H1 (cell line): Measurements from ENCODE around the gene FAAH. TPM values are rescaled to one million over a fixed set of nuclear protein-coding genes. Genes with fewer than 3 reads are reported as not detected.

Experiments used
- CTCF ChIA-PET: fragments of 300-600 bp; sonication (Branson Sonifier 250); formaldehyde crosslinking; loops from one replicate; lab custom pipeline; 2021; ENCODE audit not compliant: partially characterized antibody; lab: Charles Lee
- POLR2A ChIA-PET: fragments of 300-600 bp; sonication (Branson Sonifier 250); formaldehyde crosslinking; loops from one replicate; lab custom pipeline; 2021; ENCODE audit warnings: inconsistent platforms; ENCODE audit not compliant: partially characterized antibody; lab: Charles Lee
- DNase-seq, 2 experiments: peaks; one replicate each; pipeline versions ENCODE4 v3.0.0 to v3.0.0-alpha.2; 2010 to 2022; ENCODE audit warnings: low spot score in 2 of 2, low read depth in 1 of 2, mixed read lengths in 1 of 2
- FAIRE-seq: peaks from 2 replicates; lab custom pipeline; 2011; peaks lifted over from hg19 to GRCh38; lab: Jason Lieb, UNC
- H2AFZ ChIP-seq: 2 replicates; pipeline ENCODE4 v1.8.1; 2012; ENCODE audit warnings: low read length, inconsistent platforms
- H2AK5ac ChIP-seq: 2 replicates; pipeline ENCODE4 v1.6.1; 2013; ENCODE audit warnings: low read depth, low read length
- H2BK120ac ChIP-seq: replicated peaks from 2 replicates; pipeline ENCODE3; 2013; ENCODE audit warnings: low read depth, low read length, inconsistent platforms
- H2BK12ac ChIP-seq: 2 replicates; pipeline ENCODE4 v1.6.1; 2013; ENCODE audit warnings: low read depth, low read length
- H2BK15ac ChIP-seq: 2 replicates; pipeline ENCODE4 v1.6.1; 2013; ENCODE audit warnings: low read length
- H2BK20ac ChIP-seq: 2 replicates; pipeline ENCODE4 v1.6.1; 2013; ENCODE audit warnings: low read length
- H2BK5ac ChIP-seq: 2 replicates; pipeline ENCODE4 v1.6.1; 2013; ENCODE audit warnings: low read depth, low read length
- H3K14ac ChIP-seq: 2 replicates; pipeline ENCODE4 v1.6.1; 2013; ENCODE audit warnings: inconsistent platforms; ENCODE audit not compliant: insufficient read length
- H3K18ac ChIP-seq: 2 replicates; pipeline ENCODE4 v1.6.1; 2013; ENCODE audit warnings: low read length; ENCODE audit errors: extremely low read depth
- H3K23ac ChIP-seq: 2 replicates; pipeline ENCODE4 v1.6.1; 2013; ENCODE audit warnings: inconsistent platforms; ENCODE audit not compliant: insufficient read length
- H3K23me2 ChIP-seq: 2 replicates; pipeline ENCODE4 v1.6.1; 2013; ENCODE audit warnings: low read depth, low read length
- H3K27ac ChIP-seq: 2 replicates; pipeline ENCODE4 v1.6.1; 2011; ENCODE audit warnings: low read depth, low read length, inconsistent platforms
- H3K27me3 ChIP-seq, 4 experiments: replicated peaks in 1 of 4; 1 replicate in 1 of 4; 2 replicates in 3 of 4; pipeline versions ENCODE4 v1.6.1 to v1.8.1; 2011 to 2013; ENCODE audit warnings: low read length in 3 of 4, mild to moderate bottlenecking in 3 of 4, inconsistent platforms in 2 of 4, mixed read lengths in 2 of 4, moderate library complexity in 1 of 4; ENCODE audit not compliant: control insufficient read depth in 3 of 4, insufficient read depth in 3 of 4; ENCODE audit errors: extremely low read depth in 1 of 4
- H3K36me3 ChIP-seq, 4 experiments: 2 replicates each; pipeline versions ENCODE4 v1.6.1 to v1.8.1; 2011 to 2013; ENCODE audit warnings: mild to moderate bottlenecking in 4 of 4, low read length in 3 of 4, moderate library complexity in 2 of 4, control low read depth in 1 of 4, inconsistent platforms in 1 of 4; ENCODE audit not compliant: insufficient read depth in 4 of 4, control insufficient read depth in 2 of 4
- H3K4ac ChIP-seq: replicated peaks from 2 replicates; pipeline ENCODE3; 2013; ENCODE audit warnings: low read length, low read depth, mixed read lengths, inconsistent platforms; ENCODE audit not compliant: insufficient read length
- H3K4me1 ChIP-seq, 4 experiments: replicated peaks in 1 of 4; 1 replicate in 1 of 4; 2 replicates in 3 of 4; pipeline versions ENCODE4 v1.6.1 to v1.8.1; 2011 to 2013; ENCODE audit warnings: low read length in 3 of 4, inconsistent platforms in 2 of 4, mixed read lengths in 1 of 4; ENCODE audit not compliant: insufficient read depth in 4 of 4, control insufficient read depth in 3 of 4
- H3K4me2 ChIP-seq, 2 experiments: 2 replicates each; pipeline versions ENCODE4 v1.6.1 to v1.8.1; 2011 to 2013; ENCODE audit warnings: low read depth in 2 of 2, low read length in 2 of 2, control low read depth in 1 of 2, inconsistent platforms in 1 of 2, mild to moderate bottlenecking in 1 of 2; ENCODE audit not compliant: insufficient read depth in 1 of 2
- H3K4me3 ChIP-seq, 4 experiments: fragments of 200-600, 300-600 bp in 1 of 4; sonication (generic), shearing (Covaris generic), sonication (Bioruptor Twin) in 1 of 4; 2 replicates each; pipeline versions ENCODE4 v1.5.1 to v1.8.1; 2011 to 2016; ENCODE audit warnings: low read length in 4 of 4, low read depth in 3 of 4, control low read depth in 2 of 4, inconsistent platforms in 2 of 4, mild to moderate bottlenecking in 2 of 4, mixed read lengths in 1 of 4, moderate library complexity in 1 of 4; ENCODE audit not compliant: insufficient read depth in 2 of 4; ENCODE audit errors: extremely low read depth in 1 of 4
- H3K56ac ChIP-seq: replicated peaks from 2 replicates; pipeline ENCODE3; 2013; ENCODE audit warnings: low read depth, mild to moderate bottlenecking, mixed read lengths, low read length, inconsistent platforms; ENCODE audit not compliant: insufficient read length
- H3K79me1 ChIP-seq: 2 replicates; pipeline ENCODE4 v1.6.1; 2013; ENCODE audit warnings: low read depth, low read length, control low read depth
- H3K79me2 ChIP-seq, 2 experiments: 2 replicates each; pipeline versions ENCODE4 v1.6.1 to v1.8.1; 2012 to 2013; ENCODE audit warnings: low read length in 2 of 2, mild to moderate bottlenecking in 2 of 2, inconsistent platforms in 1 of 2; ENCODE audit not compliant: insufficient read depth in 2 of 2, control insufficient read depth in 1 of 2
- H3K9ac ChIP-seq, 4 experiments: replicated peaks in 1 of 4; 1 replicate in 1 of 4; 2 replicates in 3 of 4; pipeline versions ENCODE4 v1.6.1 to v1.8.1; 2011 to 2013; ENCODE audit warnings: low read depth in 3 of 4, low read length in 3 of 4, control low read depth in 2 of 4, mild to moderate bottlenecking in 2 of 4, moderate library complexity in 2 of 4, inconsistent platforms in 1 of 4; ENCODE audit errors: extremely low read depth in 1 of 4
- H3K9me3 ChIP-seq, 2 experiments: 2 replicates each; pipeline versions ENCODE4 v1.6.1 to v1.8.1; 2012 to 2013; ENCODE audit warnings: mild to moderate bottlenecking in 2 of 2, moderate library complexity in 2 of 2, control low read depth in 1 of 2, inconsistent platforms in 1 of 2, low read depth in 1 of 2, low read length in 1 of 2, mixed read lengths in 1 of 2; ENCODE audit not compliant: insufficient read depth in 2 of 2
- H4K20me1 ChIP-seq, 2 experiments: replicated peaks in 1 of 2; 2 replicates each; pipeline versions ENCODE3 to v1.8.1; 2011 to 2013; ENCODE audit warnings: inconsistent platforms in 2 of 2, low read length in 2 of 2, mild to moderate bottlenecking in 1 of 2; ENCODE audit not compliant: insufficient read depth in 2 of 2, control insufficient read depth in 1 of 2
- H4K5ac ChIP-seq: 2 replicates; pipeline ENCODE4 v1.6.1; 2013; ENCODE audit warnings: low read length, low read depth, mixed read lengths, inconsistent platforms; ENCODE audit not compliant: insufficient read length
- H4K8ac ChIP-seq: 2 replicates; pipeline ENCODE4 v1.8.0; 2013; ENCODE audit warnings: mild to moderate bottlenecking, moderate library complexity, low read length, inconsistent platforms; ENCODE audit not compliant: insufficient read depth; ENCODE audit errors: extremely low read depth
- H4K91ac ChIP-seq: replicated peaks from 2 replicates; pipeline ENCODE3; 2013; ENCODE audit warnings: low read length, mixed read lengths, inconsistent platforms; ENCODE audit not compliant: insufficient read length
- ASH2L ChIP-seq: fragments of 200-600, 300-600 bp; sonication (generic); IDR thresholded peaks from one replicate; pipeline ENCODE4 v1.7.1; 2017; ENCODE audit warnings: low read length
- BACH1 ChIP-seq: IDR thresholded peaks from 2 replicates; pipeline ENCODE4 v1.6.1; 2012; ENCODE audit warnings: low read length, improper control_type of control experiment
- BRCA1 ChIP-seq: IDR thresholded peaks from 2 replicates; pipeline ENCODE4 v1.6.1; 2012; ENCODE audit warnings: low read depth, low read length, improper control_type of control experiment
- CBX8 ChIP-seq: fragments of 300-800, 300-1000 bp; sonication (generic); IDR thresholded peaks from 2 replicates; pipeline ENCODE4 v1.7.1; 2016; ENCODE audit warnings: low read depth, low read length, borderline replicate concordance
- EZH2 ChIP-seq: fragments of 200-600 bp; sonication (generic); IDR thresholded peaks from 2 replicates; pipeline ENCODE4 v1.7.1; 2012; ENCODE audit warnings: low read depth, mild to moderate bottlenecking, moderate library complexity, low read length, inconsistent platforms; ENCODE audit not compliant: severe bottlenecking
- KDM5A ChIP-seq: fragments of 200-600 bp; IDR thresholded peaks from 2 replicates; pipeline ENCODE4 v1.7.1; 2012; ENCODE audit warnings: mild to moderate bottlenecking, low read length, inconsistent platforms, mixed read lengths
- NRF1 ChIP-seq: IDR thresholded peaks from 2 replicates; pipeline ENCODE4 v1.6.1; 2011; ENCODE audit warnings: mild to moderate bottlenecking, low read depth, low read length, improper control_type of control experiment
- PHF8 ChIP-seq: fragments of 200-600 bp; sonication (generic); conservative IDR thresholded peaks from 2 replicates; pipeline ENCODE4 v1.7.1; 2012; ENCODE audit warnings: low read depth, mild to moderate bottlenecking, inconsistent platforms, low read length, moderate library complexity
- POU5F1 ChIP-seq: IDR thresholded peaks from 2 replicates; pipeline ENCODE4 v1.6.1; 2011; ENCODE audit warnings: low read depth, mild to moderate bottlenecking, low read length, moderate library complexity
- RXRA ChIP-seq: IDR thresholded peaks from 2 replicates; pipeline ENCODE4 v1.6.1; 2011; ENCODE audit warnings: low read depth, mild to moderate bottlenecking, low read length, moderate library complexity; ENCODE audit not compliant: insufficient read depth
- SUZ12 ChIP-seq: fragments of 200-600 bp; sonication (generic); IDR thresholded peaks from 2 replicates; pipeline ENCODE4 v1.6.1; 2012; ENCODE audit warnings: mild to moderate bottlenecking, inconsistent platforms, low read length, moderate library complexity, mixed read lengths
- TAF1 ChIP-seq: IDR thresholded peaks from 2 replicates; pipeline ENCODE4 v1.6.1; 2011; ENCODE audit warnings: mild to moderate bottlenecking, low read depth, low read length
- TBP ChIP-seq: IDR thresholded peaks from 2 replicates; pipeline ENCODE4 v1.6.1; 2011; ENCODE audit warnings: low read depth, low read length, improper control_type of control experiment
- YY1 ChIP-seq: IDR thresholded peaks from 2 replicates; pipeline ENCODE4 v1.6.1; 2011; ENCODE audit warnings: low read depth, mild to moderate bottlenecking, low read length
- WGBS, 2 experiments: shearing (Covaris generic) in 1 of 2; methylation state at CpG; one replicate each; pipeline versions ENCODE4 v1.1.6 to v1.1.7; 2013 to 2015; ENCODE audit warnings: low lambda C conversion rate in 2 of 2, mixed read lengths in 2 of 2, inconsistent platforms in 1 of 2, low coverage in 1 of 2, missing lambda C conversion rate in 1 of 2; ENCODE audit not compliant: insufficient replicate concordance in 2 of 2, insufficient coverage in 1 of 2, insufficient read length in 1 of 2; ENCODE audit errors: extremely low coverage in 1 of 2, missing lambda C conversion rate in 1 of 2; 5-methylcytosine and 5-hydroxymethylcytosine counted together
- polyA plus RNA-seq, 7 experiments: library from polyadenylated mRNA; depleted of rRNA in 3 of 7; stranded (reverse) in 5 of 7; unstranded in 2 of 7; fragments of >200 nt in 5 of 7; fragments of 200-250 nt in 2 of 7; gene quantifications; 1 replicate in 5 of 7; 2 replicates in 1 of 7; 4 replicates in 1 of 7; pipeline versions ENCODE4 v1.2.1 to v1.2.3, GENCODE V29; 2011 to 2013; ENCODE audit warnings: missing spikeins in 2 of 7, mixed read lengths in 2 of 7
- total RNA-seq: library from RNA; stranded (reverse); fragmentation: NEBNext Ultra II Directional; extraction: Animal tissue kit (Norgen Biotek cat#: 25700); gene quantifications from 2 replicates; pipeline ENCODE4 v1.2.1, GENCODE V29; 2021

Gene FAAH
- total and polyA plus RNA-seq, 2 of the 8 experiments (the other 6 are each of a cell fraction or from before 2014, with no cell fraction given) = 41.2 to 47.3 TPM

GRCh38 chr1:46409063-46409372 lies 14.9 kb downstream of the FAAH start:
- Histone ChIP-seq H3K56ac (no peak overlapping the region), H2BK5ac (no peak overlapping the region), H3K36me3 (peaks cover 3 to 27% (median 8%) of the 10 kb centered on the region in 4 experiments; a peak in 6 of 8 replicates), H3K4me2 (no peak overlapping the region), H3K4me1 (peaks cover 0 to 16% (median 12%) of the 10 kb centered on the region in 4 experiments; a peak in 6 of 7 replicates), H2BK20ac (no peak overlapping the region), H3K4me3 (no peak overlapping the region), H4K20me1 (peaks cover 0 to 2% of the 10 kb centered on the region in 2 experiments), H3K9ac (no peak overlapping the region), H2AK5ac (no peak overlapping the region), H2BK15ac (no peak overlapping the region), H3K27me3 (no peaks in the 10 kb centered on the region), H3K9me3 (no peaks in the 10 kb centered on the region), H3K4ac (no peak overlapping the region), H4K91ac (no peak overlapping the region), H2AFZ (no peak overlapping the region), H4K5ac (no peak overlapping the region), H2BK12ac (no peak overlapping the region), H3K18ac (no peak overlapping the region), H4K8ac (no peak overlapping the region), H2BK120ac (no peak overlapping the region), H3K23ac (no peak overlapping the region), H3K79me2 (no peaks in the 10 kb centered on the region), H3K27ac (no peak overlapping the region), H3K79me1 (no peaks in the 10 kb centered on the region), H3K14ac (no peak overlapping the region), H3K23me2 (no peaks in the 10 kb centered on the region; the same call in 1 of the 2 replicates)
- WGBS, 2 experiments = 81% methylated on average over 1 of the region's 1 CpG; no CpG with 5 or more reads in 1 of the 2 experiments
- POLR2A ChIA-PET = interaction anchor here (1.7 to 4.0 kb wide), 2 partner anchors 10 to 15 kb away, joined by 3 to 19 read pairs; no protein-coding TSS in a partner anchor
- no peak for DNase-seq
- no peak for FAIRE-seq
- CTCF ChIA-PET = interaction anchor here (0.5 to 25.3 kb wide), 10 partner anchors 9 to 170 kb away, joined by 3 to 513 read pairs (median 6); no protein-coding TSS in a partner anchor
- TF ChIP-seq BACH1 = no peak
- no peak for TF ChIP-seq ASH2L
- TF ChIP-seq POU5F1 = no peak
- TF ChIP-seq BRCA1 = no peak
- TF ChIP-seq TAF1 = no peak
- no peak for TF ChIP-seq SUZ12
- no peak for TF ChIP-seq PHF8
- no peak for TF ChIP-seq TBP
- TF ChIP-seq YY1 = no peak
- no peak for TF ChIP-seq NRF1
- TF ChIP-seq KDM5A = no peak
- no peak for TF ChIP-seq EZH2
- no peak for TF ChIP-seq RXRA
- no peak for TF ChIP-seq CBX8
